ENCODE results near the gene PPP6R3.

DNA sequence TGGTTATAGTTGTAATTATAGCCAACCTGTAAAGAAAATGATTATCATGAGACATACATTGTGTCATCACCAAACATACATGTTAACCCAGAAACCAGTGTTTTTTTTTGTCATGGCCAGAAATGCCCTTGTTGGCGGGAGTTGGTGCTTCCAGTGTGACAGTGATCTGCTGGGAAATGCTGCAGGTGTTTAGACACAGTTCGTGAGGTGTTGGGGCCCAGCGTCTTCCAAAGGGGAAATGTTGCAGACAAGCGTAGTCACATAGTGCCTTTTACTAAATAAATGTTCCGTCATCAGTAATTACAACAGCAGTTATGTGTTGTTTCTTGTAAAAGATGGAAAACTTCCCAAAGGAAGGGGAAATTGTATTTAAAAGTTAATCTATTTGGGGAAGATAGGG lies 131.2 kb downstream of the PPP6R3 start:
- TF ChIP-seq, protein P1, sequence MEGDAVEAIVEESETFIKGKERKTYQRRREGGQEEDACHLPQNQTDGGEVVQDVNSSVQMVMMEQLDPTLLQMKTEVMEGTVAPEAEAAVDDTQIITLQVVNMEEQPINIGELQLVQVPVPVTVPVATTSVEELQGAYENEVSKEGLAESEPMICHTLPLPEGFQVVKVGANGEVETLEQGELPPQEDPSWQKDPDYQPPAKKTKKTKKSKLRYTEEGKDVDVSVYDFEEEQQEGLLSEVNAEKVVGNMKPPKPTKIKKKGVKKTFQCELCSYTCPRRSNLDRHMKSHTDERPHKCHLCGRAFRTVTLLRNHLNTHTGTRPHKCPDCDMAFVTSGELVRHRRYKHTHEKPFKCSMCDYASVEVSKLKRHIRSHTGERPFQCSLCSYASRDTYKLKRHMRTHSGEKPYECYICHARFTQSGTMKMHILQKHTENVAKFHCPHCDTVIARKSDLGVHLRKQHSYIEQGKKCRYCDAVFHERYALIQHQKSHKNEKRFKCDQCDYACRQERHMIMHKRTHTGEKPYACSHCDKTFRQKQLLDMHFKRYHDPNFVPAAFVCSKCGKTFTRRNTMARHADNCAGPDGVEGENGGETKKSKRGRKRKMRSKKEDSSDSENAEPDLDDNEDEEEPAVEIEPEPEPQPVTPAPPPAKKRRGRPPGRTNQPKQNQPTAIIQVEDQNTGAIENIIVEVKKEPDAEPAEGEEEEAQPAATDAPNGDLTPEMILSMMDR (IDR thresholded peaks at IDR 0.05), result no peak
- TF ChIP-seq POLR2A (IDR thresholded peaks at IDR 0.05), result no peak

All from vagina (tissue), 2 donors.